Pons (tissue), 1 donor: ENCODE data around the gene ATF2.

ENCODE experiments used
- DNase-seq: peaks from one replicate; pipeline ENCODE4 v3.0.0-alpha.2; 2016; ENCODE audit warnings: low spot score

The ATF2 gene

GRCh38 chr2:175025233-175025632, 142.8 kb downstream of the ATF2 start:
- DNase-seq, result no peak

- no peak for DNase-seq
These were observed 145.1 kb downstream of the ATF2 start for GRCh38 chr2:175022923-175023322.
